IMR-90 (cell line): Measurements from ENCODE around the gene FBXW5. TPM values are rescaled to one million over a fixed set of nuclear protein-coding genes. Genes with fewer than 3 reads are reported as not detected.

Experiments
- ATAC-seq: fragments of 200-7000 bp; cut with Tn5 transposase; 2 replicates; pipeline ENCODE4 v1.9.1; 2020; ENCODE audit warnings: low read depth, mild to moderate bottlenecking, moderate library complexity
- BruUV-seq: library from RNA; stranded (reverse); fragments of 400-500 nt; replicated peaks from 2 replicates; lab custom pipeline; 2021; lab: Mats Ljungman, UMichigan
- CTCF ChIA-PET: fragments of 300-600 bp; formaldehyde crosslinking; extraction: SDS; loops from one replicate; lab custom pipeline; 2021; ENCODE audit warnings: antibody characterized with exemption; lab: Yijun Ruan, JAX
- POLR2A ChIA-PET: fragments of 300-600 bp; sonication (Branson Sonifier 250); formaldehyde crosslinking; loops from one replicate; lab custom pipeline; 2022; ENCODE audit warnings: antibody characterized with exemption; ENCODE audit not compliant: unreplicated experiment; lab: Charles Lee
- DNase-seq: peaks from one replicate; pipeline ENCODE4 v3.0.0; 2013
- H2AFZ ChIP-seq: replicated peaks from 2 replicates; pipeline ENCODE3; 2013; ENCODE audit warnings: low read length, mild to moderate bottlenecking; ENCODE audit not compliant: poor library complexity
- H2AK5ac ChIP-seq: 2 replicates; pipeline ENCODE4 v1.6.1; 2013; ENCODE audit warnings: low read depth, low read length, inconsistent platforms
- H2AK9ac ChIP-seq: replicated peaks from 2 replicates; pipeline ENCODE3; 2013; ENCODE audit warnings: mild to moderate bottlenecking, low read depth, low read length, moderate library complexity; ENCODE audit not compliant: poor library complexity
- H2BK120ac ChIP-seq: 2 replicates; pipeline ENCODE4 v1.6.1; 2013; ENCODE audit warnings: low read depth, low read length, inconsistent platforms
- H2BK15ac ChIP-seq: 3 replicates; pipeline ENCODE4 v1.6.1; 2013; ENCODE audit warnings: low read depth, low read length, inconsistent platforms
- H2BK20ac ChIP-seq: 2 replicates; pipeline ENCODE4 v1.6.1; 2013; ENCODE audit warnings: low read depth, mild to moderate bottlenecking, inconsistent platforms, low read length, moderate library complexity
- H2BK5ac ChIP-seq: 2 replicates; pipeline ENCODE4 v1.6.1; 2013; ENCODE audit warnings: mild to moderate bottlenecking, low read depth, low read length, inconsistent platforms; ENCODE audit not compliant: poor library complexity, severe bottlenecking
- H3K14ac ChIP-seq: replicated peaks from 2 replicates; pipeline ENCODE4 v1.6.1; 2013; ENCODE audit warnings: low read depth, low read length, inconsistent platforms
- H3K18ac ChIP-seq: 2 replicates; pipeline ENCODE4 v1.6.1; 2013; ENCODE audit warnings: low read depth, low read length, control low read depth
- H3K23ac ChIP-seq: 2 replicates; pipeline ENCODE4 v1.6.1; 2013; ENCODE audit warnings: low read depth, low read length, inconsistent platforms
- H3K27ac ChIP-seq: 2 replicates; pipeline ENCODE4 v1.5.1; 2013; ENCODE audit warnings: mild to moderate bottlenecking, control low read depth, low read length; ENCODE audit not compliant: insufficient read depth
- H3K27me3 ChIP-seq: 2 replicates; pipeline ENCODE4 v1.6.1; 2013; ENCODE audit warnings: low read length; ENCODE audit not compliant: control insufficient read depth, insufficient read depth
- H3K36me3 ChIP-seq: 2 replicates; pipeline ENCODE4 v1.6.1; 2013; ENCODE audit warnings: low read length, mixed read lengths; ENCODE audit not compliant: control insufficient read depth, insufficient read depth
- H3K4ac ChIP-seq: 2 replicates; pipeline ENCODE4 v1.6.1; 2013; ENCODE audit warnings: low read depth, low read length, inconsistent platforms
- H3K4me1 ChIP-seq: 2 replicates; pipeline ENCODE4 v1.6.1; 2013; ENCODE audit warnings: low read length, mixed read lengths; ENCODE audit not compliant: control insufficient read depth, insufficient read depth
- H3K4me2 ChIP-seq: 2 replicates; pipeline ENCODE4 v1.6.1; 2013; ENCODE audit warnings: low read depth, mild to moderate bottlenecking, control low read depth, low read length, moderate library complexity
- H3K4me3 ChIP-seq: 2 replicates; pipeline ENCODE4 v1.5.1; 2013; ENCODE audit warnings: low read depth, mild to moderate bottlenecking, control low read depth, low read length, moderate library complexity; ENCODE audit not compliant: insufficient read depth
- H3K56ac ChIP-seq: 2 replicates; pipeline ENCODE4 v1.6.1; 2013; ENCODE audit warnings: low read length, inconsistent platforms; ENCODE audit not compliant: insufficient read depth; ENCODE audit errors: extremely low read depth
- H3K79me1 ChIP-seq, 2 experiments: 2 replicates each; pipeline ENCODE4 v1.6.1; 2013; ENCODE audit warnings: low read length in 2 of 2, inconsistent platforms in 1 of 2, low read depth in 1 of 2
- H3K9ac ChIP-seq: 2 replicates; pipeline ENCODE4 v1.6.1; 2013; ENCODE audit warnings: low read depth, low read length, control low read depth
- H3K9me1 ChIP-seq: 2 replicates; pipeline ENCODE4 v1.6.1; 2013; ENCODE audit warnings: low read length, inconsistent platforms; ENCODE audit not compliant: insufficient read depth
- H3K9me3 ChIP-seq: 2 replicates; pipeline ENCODE4 v1.6.1; 2013; ENCODE audit warnings: low read length; ENCODE audit not compliant: control insufficient read depth, insufficient read depth
- H4K20me1 ChIP-seq: 2 replicates; pipeline ENCODE4 v1.6.1; 2013; ENCODE audit warnings: low read length, inconsistent platforms; ENCODE audit not compliant: insufficient read depth
- H4K5ac ChIP-seq: 2 replicates; pipeline ENCODE4 v1.6.1; 2013; ENCODE audit warnings: mild to moderate bottlenecking, low read depth, low read length, control low read depth
- H4K8ac ChIP-seq, 2 experiments: 2 replicates each; pipeline ENCODE4 v1.6.1; 2013; ENCODE audit warnings: low read depth in 2 of 2, low read length in 2 of 2, control low read depth in 1 of 2, inconsistent platforms in 1 of 2
- H4K91ac ChIP-seq: 2 replicates; pipeline ENCODE4 v1.6.1; 2013; ENCODE audit warnings: low read depth, low read length, inconsistent platforms; ENCODE audit not compliant: insufficient read depth
- BHLHE40 ChIP-seq: fragments of 150-350 bp; IDR thresholded peaks from 2 replicates; pipeline ENCODE4 v1.6.1; 2016; ENCODE audit warnings: mild to moderate bottlenecking, low read depth, low read length
- CEBPB ChIP-seq: IDR thresholded peaks from 2 replicates; pipeline ENCODE4 v1.6.1; 2012; ENCODE audit warnings: low read depth, low read length, improper control_type of control experiment
- CHD1 ChIP-seq: IDR thresholded peaks from 2 replicates; pipeline ENCODE4 v1.6.1; 2012; ENCODE audit warnings: low read depth, low read length, improper control_type of control experiment
- CTCF ChIP-seq: conservative IDR thresholded peaks from 2 replicates; pipeline ENCODE4 v1.5.1; 2012; ENCODE audit warnings: mild to moderate bottlenecking, low read depth, low read length, improper control_type of control experiment
- ELK1 ChIP-seq: fragments of 150-350 bp; IDR thresholded peaks from 2 replicates; pipeline ENCODE4 v1.6.1; 2016; ENCODE audit warnings: low read depth, mild to moderate bottlenecking, low read length, moderate library complexity, borderline replicate concordance
- FOS ChIP-seq: fragments of 150-350 bp; IDR thresholded peaks from 2 replicates; pipeline ENCODE4 v1.6.1; 2016; ENCODE audit warnings: low read depth, low read length
- MAFK ChIP-seq: IDR thresholded peaks from 2 replicates; pipeline ENCODE4 v1.6.1; 2012; ENCODE audit warnings: low read depth, low read length, improper control_type of control experiment
- MAZ ChIP-seq: IDR thresholded peaks from 2 replicates; pipeline ENCODE4 v1.6.1; 2012; ENCODE audit warnings: low read depth, mild to moderate bottlenecking, low read length, improper control_type of control experiment, moderate library complexity, borderline replicate concordance
- MXI1 ChIP-seq: IDR thresholded peaks from 2 replicates; pipeline ENCODE4 v1.6.1; 2012; ENCODE audit warnings: low read depth, mild to moderate bottlenecking, low read length, moderate library complexity, borderline replicate concordance
- NFE2L2 ChIP-seq: fragments of 150-350 bp; IDR thresholded peaks from 2 replicates; pipeline ENCODE4 v1.6.1; 2016; ENCODE audit warnings: low read depth, mild to moderate bottlenecking, low read length
- POLR2A ChIP-seq: IDR thresholded peaks from 2 replicates; pipeline ENCODE4 v1.6.1; 2012; ENCODE audit warnings: mild to moderate bottlenecking, low read depth, low read length
- RAD21 ChIP-seq: IDR thresholded peaks from 2 replicates; pipeline ENCODE4 v1.6.1; 2012; ENCODE audit warnings: low read length, improper control_type of control experiment
- RCOR1 ChIP-seq: IDR thresholded peaks from 2 replicates; pipeline ENCODE4 v1.6.1; 2012; ENCODE audit warnings: mild to moderate bottlenecking, low read length, improper control_type of control experiment; ENCODE audit not compliant: insufficient replicate concordance
- RFX5 ChIP-seq: IDR thresholded peaks from 2 replicates; pipeline ENCODE4 v1.8.0; 2012; ENCODE audit warnings: low read depth, mild to moderate bottlenecking, low read length, moderate library complexity
- SMC3 ChIP-seq: fragments of 150-350 bp; IDR thresholded peaks from 2 replicates; pipeline ENCODE4 v1.6.1; 2016; ENCODE audit warnings: low read depth, mild to moderate bottlenecking, antibody characterized with exemption, low read length, moderate library complexity
- WGBS, 2 experiments: methylation state at CpG; one replicate each; pipeline versions ENCODE4 v1.1.5 to v1.1.7; 2013; ENCODE audit warnings: missing lambda C conversion rate in 2 of 2; ENCODE audit not compliant: insufficient read length in 1 of 2; ENCODE audit errors: extremely low coverage in 2 of 2; 5-methylcytosine and 5-hydroxymethylcytosine counted together
- dilution Hi-C: fragments of 300-500 bp; cut with HindIII; formaldehyde crosslinking; loops from one replicate; pipeline ENCODE4 v1.14.3; 2018; ENCODE audit warnings: low sequenced_read_pairs; ENCODE audit not compliant: unreplicated experiment
- in situ Hi-C: fragments of 300-500 bp; cut with MboI; formaldehyde crosslinking; loops from 3 replicates; pipeline ENCODE4 v1.14.3; 2019; ENCODE audit warnings: low sequenced_read_pairs, inconsistent platforms, mixed read lengths
- intact Hi-C: fragments of 100-400 bp; cut with micrococcal nuclease; formaldehyde crosslinking; loops from 2 replicates; pipeline ENCODE4 v1.10.0; 2022
- polyA plus RNA-seq, 3 experiments: library from polyadenylated mRNA; depleted of rRNA; stranded (reverse); fragments of >200 nt; gene quantifications; 2 replicates each; pipeline ENCODE4 v1.2.3, GENCODE V29; 2012; ENCODE audit warnings: low replicate concordance in 1 of 3
- total RNA-seq: library from RNA; depleted of rRNA; stranded (reverse); fragments of >200 nt; gene quantifications from 2 replicates; pipeline ENCODE4 v1.2.3, GENCODE V29; 2012
- TF ChIP-seq, protein P1 (sequence below): fragments of 150-350 bp; IDR thresholded peaks from 2 replicates; pipeline ENCODE4 v1.6.1; 2017; ENCODE audit warnings: mild to moderate bottlenecking, antibody characterized with exemption, low read length, low read depth

Gene FBXW5
- total and polyA plus RNA-seq, 2 of the 4 experiments (the other 2 are of a cell fraction) = 65.1 to 80.2 TPM

- Histone ChIP-seq H2AFZ (peak overlapping the region; percentile 89), H2AK5ac (peak overlapping the region; percentile 54), H3K14ac (no peak overlapping the region), H2BK120ac (peak overlapping the region; percentile 10; the same call in 1 of the 2 replicates), H3K9me3 (no peaks in the 10 kb centered on the region), H3K4ac (0 out of 2 replicates have a peak overlapping the region, but pooled peaks have one; percentile 24), H2BK5ac (no peak overlapping the region), H3K9ac (peak overlapping the region; percentile 48; the same call in 1 of the 2 replicates), H3K9me1 (no peaks in the 10 kb centered on the region), H3K18ac (peak overlapping the region; percentile 61; the same call in 1 of the 2 replicates), H4K5ac (peak overlapping the region; percentile 50; the same call in 1 of the 2 replicates), H2AK9ac (peak overlapping the region; percentile 51), H2BK15ac (no peak overlapping the region), H3K79me1 (no peaks in the 10 kb centered on the region), H4K91ac (no peak overlapping the region), H3K23ac (no peak overlapping the region), H3K4me2 (peak overlapping the region; percentile 87), H3K4me1 (peaks cover 7% of the 10 kb centered on the region; the same call in 1 of the 2 replicates), H3K56ac (no peak overlapping the region), H3K36me3 (no peaks in the 10 kb centered on the region), H2BK20ac (no peak overlapping the region), H3K27me3 (peaks cover 13% of the 10 kb centered on the region; the same call in 1 of the 2 replicates), H4K20me1 (no peaks in the 10 kb centered on the region), H4K8ac (peak overlapping the region; percentile 27 to 58; a peak in 2 of 4 replicates), H3K27ac (peak overlapping the region; percentile 12; the same call in 1 of the 2 replicates), H3K4me3 (peak overlapping the region; percentile 60)
- ATAC-seq (peak; percentile 4), DNase-seq (no peak)
- no TSS peak for BruUV-seq
- in situ Hi-C loops (no loop called here), dilution Hi-C loops (no loop called here), intact Hi-C loops (no loop called here)
- CTCF ChIA-PET = no interaction called here
- no peak for TF ChIP-seq POLR2A
- no peak for TF ChIP-seq NFE2L2
- no peak for TF ChIP-seq CHD1
- no peak for TF ChIP-seq SMC3
- TF ChIP-seq CTCF = no peak
- no peak for TF ChIP-seq FOS
- TF ChIP-seq RFX5 = no peak
- TF ChIP-seq, protein P1, sequence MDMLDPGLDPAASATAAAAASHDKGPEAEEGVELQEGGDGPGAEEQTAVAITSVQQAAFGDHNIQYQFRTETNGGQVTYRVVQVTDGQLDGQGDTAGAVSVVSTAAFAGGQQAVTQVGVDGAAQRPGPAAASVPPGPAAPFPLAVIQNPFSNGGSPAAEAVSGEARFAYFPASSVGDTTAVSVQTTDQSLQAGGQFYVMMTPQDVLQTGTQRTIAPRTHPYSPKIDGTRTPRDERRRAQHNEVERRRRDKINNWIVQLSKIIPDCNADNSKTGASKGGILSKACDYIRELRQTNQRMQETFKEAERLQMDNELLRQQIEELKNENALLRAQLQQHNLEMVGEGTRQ = no peak
- no peak for TF ChIP-seq BHLHE40
- TF ChIP-seq MAZ = no peak
- no peak for TF ChIP-seq RCOR1
- no peak for TF ChIP-seq CEBPB
- TF ChIP-seq ELK1 = no peak
- no peak for TF ChIP-seq MXI1
- TF ChIP-seq MAFK = no peak
- no peak for TF ChIP-seq RAD21
- 13% methylated on average over 20 of the region's 33 CpGs; no CpG with 5 or more reads in 1 of the 2 experiments for WGBS, 2 experiments
- POLR2A ChIA-PET = no interaction called here
Observed at GRCh38 chr9:136977649-136978072, 33.1 kb upstream of the FBXW5 start.
